HCT116 (cell line): ENCODE data around the gene PCTP. TPM values are rescaled to one million over a fixed set of nuclear protein-coding genes. Genes with fewer than 3 reads are reported as not detected.

ENCODE experiments used
- ATAC-seq: fragments of 200-7000 bp; cut with Tn5 transposase; 2 replicates; pipeline ENCODE4 v1.9.1; 2020; ENCODE audit warnings: mild to moderate bottlenecking, moderate library complexity
- BruUV-seq: library from RNA; stranded (reverse); fragments of 400-500 nt; replicated peaks from 2 replicates; lab custom pipeline; 2021; lab: Mats Ljungman, UMichigan
- CTCF ChIA-PET: fragments of 300-600 bp; sonication (Branson Sonifier 250); formaldehyde crosslinking; loops from one replicate; lab custom pipeline; 2021; ENCODE audit warnings: antibody characterized with exemption; lab: Charles Lee
- POLR2A ChIA-PET: fragments of 300-600, 350-600 bp; sonication (Branson Sonifier 250); formaldehyde crosslinking; loops from one replicate; lab custom pipeline; 2021; ENCODE audit warnings: antibody characterized with exemption; lab: Charles Lee
- RAD21 ChIA-PET, 2 experiments: fragments of 300-600 bp; sonication (Branson Sonifier 250); formaldehyde crosslinking; loops; one replicate each; lab custom pipeline; 2023; ENCODE audit warnings: low total read pairs in 2 of 2; ENCODE audit not compliant: uncharacterized antibody in 2 of 2, unreplicated experiment in 2 of 2, low non-redundant PET in 1 of 2; lab: Charles Lee
- DNase-seq: peaks from one replicate; pipeline ENCODE4 v3.0.0-alpha.2; 2010; ENCODE audit warnings: low read depth, low spot score
- H2AFZ ChIP-seq: fragments of 200-600 bp; shearing (Covaris generic), sonication (generic); 2 replicates; pipeline ENCODE4 v1.6.1; 2017; ENCODE audit warnings: low read depth, mixed run types, mixed read lengths, antibody characterized with exemption, low read length; ENCODE audit not compliant: poor library complexity, severe bottlenecking
- H3K27ac ChIP-seq: 2 replicates; pipeline ENCODE4 v1.5.1; 2012; ENCODE audit warnings: low read depth, low read length
- H3K27me3 ChIP-seq: fragments of 200-600 bp; sonication (generic); 2 replicates; pipeline ENCODE4 v1.6.1; 2016; ENCODE audit warnings: mixed run types, low read length, mixed read lengths; ENCODE audit not compliant: insufficient read depth
- H3K36me3 ChIP-seq, 2 experiments: fragments of 200-500 bp in 1 of 2; fragments of 200-600 bp in 1 of 2; sonication (Bioruptor generic) in 1 of 2; sonication (generic) in 1 of 2; 2 replicates each; pipeline versions ENCODE4 v1.5.1 to v1.6.1; 2014 to 2016; ENCODE audit warnings: low read length in 2 of 2, inconsistent platforms in 1 of 2, mixed read lengths in 1 of 2, mixed run types in 1 of 2; ENCODE audit not compliant: insufficient read depth in 2 of 2, control insufficient read depth in 1 of 2
- H3K4me1 ChIP-seq, 2 experiments: fragments of 200-600 bp in 1 of 2; sonication (generic) in 1 of 2; 2 replicates each; pipeline versions ENCODE4 v1.5.1 to v1.6.1; 2012 to 2017; ENCODE audit warnings: low read length in 2 of 2, inconsistent platforms in 1 of 2, mild to moderate bottlenecking in 1 of 2, mixed read lengths in 1 of 2, mixed run types in 1 of 2, moderate library complexity in 1 of 2; ENCODE audit not compliant: insufficient read depth in 2 of 2, control insufficient read depth in 1 of 2
- H3K4me2 ChIP-seq: fragments of 200-600 bp; sonication (generic); 2 replicates; pipeline ENCODE4 v1.6.1; 2017; ENCODE audit warnings: mixed run types, low read length, mixed read lengths
- H3K4me3 ChIP-seq, 2 experiments: fragments of 200-600 bp in 1 of 2; sonication (generic) in 1 of 2; replicated peaks in 1 of 2; 2 replicates each; pipeline ENCODE4 v1.5.1; 2011 to 2016; ENCODE audit warnings: low read length in 2 of 2, control low read depth in 1 of 2, low read depth in 1 of 2, mild to moderate bottlenecking in 1 of 2, mixed read lengths in 1 of 2, mixed run types in 1 of 2
- H3K79me2 ChIP-seq: fragments of 200-600 bp; sonication (generic); 2 replicates; pipeline ENCODE4 v1.6.1; 2017; ENCODE audit warnings: mild to moderate bottlenecking, mixed run types, low read length, moderate library complexity, mixed read lengths; ENCODE audit not compliant: insufficient read depth
- H3K9ac ChIP-seq: fragments of 200-600 bp; sonication (generic); 2 replicates; pipeline ENCODE4 v1.6.1; 2016; ENCODE audit warnings: low read length, mixed read lengths
- H3K9me2 ChIP-seq: fragments of 200-600 bp; sonication (generic), shearing (Covaris generic); 2 replicates; pipeline ENCODE4 v1.6.1; 2017; ENCODE audit warnings: mixed run types, mild to moderate bottlenecking, moderate library complexity; ENCODE audit not compliant: insufficient read depth
- H3K9me3 ChIP-seq, 2 experiments: fragments of 200-500 bp in 1 of 2; fragments of 200-600 bp in 1 of 2; sonication (Bioruptor generic) in 1 of 2; sonication (generic) in 1 of 2; 2 replicates each; pipeline ENCODE4 v1.6.1; 2014 to 2017; ENCODE audit warnings: low read length in 2 of 2, mixed read lengths in 2 of 2, inconsistent platforms in 1 of 2, low read depth in 1 of 2, mild to moderate bottlenecking in 1 of 2, mixed run types in 1 of 2, moderate library complexity in 1 of 2; ENCODE audit not compliant: control insufficient read depth in 1 of 2, insufficient read depth in 1 of 2
- H4K20me1 ChIP-seq: fragments of 200-600 bp; sonication (generic), shearing (Covaris generic); 2 replicates; pipeline ENCODE4 v1.6.1; 2017; ENCODE audit warnings: mixed run types, mild to moderate bottlenecking, moderate library complexity; ENCODE audit not compliant: insufficient read depth
- CBX3 ChIP-seq: IDR thresholded peaks from 2 replicates; pipeline ENCODE4 v1.6.1; 2012; ENCODE audit warnings: low read depth
- CTCF ChIP-seq, 3 experiments: fragments of 200-600 bp in 1 of 3; sonication (generic) in 1 of 3; IDR thresholded peaks in 2 of 3; conservative IDR thresholded peaks in 1 of 3; 2 replicates each; pipeline ENCODE4 v1.5.1; 2012 to 2017; ENCODE audit warnings: low read depth in 2 of 3, low read length in 2 of 3, antibody characterized with exemption in 1 of 3, borderline replicate concordance in 1 of 3, control low read depth in 1 of 3, mild to moderate bottlenecking in 1 of 3, mixed read lengths in 1 of 3, mixed run types in 1 of 3, moderate library complexity in 1 of 3; ENCODE audit not compliant: insufficient read depth in 1 of 3
- ELF1 ChIP-seq: IDR thresholded peaks from 2 replicates; pipeline ENCODE4 v1.6.1; 2012; ENCODE audit warnings: low read depth, borderline replicate concordance
- RAD21 ChIP-seq: IDR thresholded peaks from 2 replicates; pipeline ENCODE4 v1.6.1; 2012; ENCODE audit warnings: low read depth, mild to moderate bottlenecking
- REST ChIP-seq: IDR thresholded peaks from 2 replicates; pipeline ENCODE4 v1.6.1; 2012; ENCODE audit warnings: low read depth
- SIN3A ChIP-seq: IDR thresholded peaks from 2 replicates; pipeline ENCODE4 v1.6.1; 2012; ENCODE audit warnings: low read depth
- ZFX ChIP-seq: fragments of 450-650 bp; IDR thresholded peaks from 2 replicates; pipeline ENCODE4 v1.6.1; 2017
- ZNF274 ChIP-seq: fragments of 200-500 bp; sonication (Bioruptor generic); IDR thresholded peaks from 2 replicates; pipeline ENCODE4 v1.6.1; 2014; ENCODE audit warnings: mild to moderate bottlenecking, low read depth, low read length, inconsistent platforms
- intact Hi-C: fragments of 100-400 bp; cut with micrococcal nuclease; formaldehyde crosslinking; loops from 2 replicates; pipeline ENCODE4 v1.10.0; 2022
- total RNA-seq: library from RNA; stranded (reverse); gene quantifications from one replicate; pipeline ENCODE4 v1.2.1, GENCODE V29; 2021; ENCODE audit not compliant: unreplicated experiment

Gene PCTP
- total RNA-seq, 1 experiment from 2014 or later, result 16.3 TPM

GRCh38 chr17:55743103-55743679 is 7.7 kb upstream of the PCTP start (continued):
- TF ChIP-seq CTCF (IDR thresholded peaks at IDR 0.05 in 2 of 3, conservative IDR thresholded peaks at IDR 0.05 in 1 of 3; ENCODE audit: borderline replicate concordance in 1 of 3, insufficient read depth in 1 of 3, low read depth in 2 of 3, low read length in 2 of 3) (no peak), ELF1 (no peak)

GRCh38 chr17:55745258-55745657 is 5.6 kb upstream of the PCTP start:
- BruUV-seq, result no TSS peak
- Histone ChIP-seq H2AFZ (no peak overlapping the region), H4K20me1 (no peaks in the 10 kb centered on the region), H3K4me3 (no peak overlapping the region), H3K9ac (no peak overlapping the region), H3K27me3 (no peaks in the 10 kb centered on the region), H3K9me3 (no peaks in the 10 kb centered on the region), H3K79me2 (no peaks in the 10 kb centered on the region), H3K4me1 (peaks cover 10 to 17% of the 10 kb centered on the region in 2 experiments; a peak in 3 of 4 replicates), H3K4me2 (no peak overlapping the region), H3K27ac (no peak overlapping the region), H3K9me2 (no peaks in the 10 kb centered on the region), H3K36me3 (no peaks in the 10 kb centered on the region)
- CTCF ChIA-PET, result interaction anchor here (1.7 kb wide), 1 partner anchor 10 kb away, joined by 6 read pairs; no protein-coding TSS in a partner anchor
- intact Hi-C loops, result no loop called here
- ATAC-seq (no peak), DNase-seq (no peak)
- RAD21 ChIA-PET, result no interaction called here
- POLR2A ChIA-PET, result no interaction called here
- no peak for TF ChIP-seq ZNF274
- no peak for TF ChIP-seq RAD21
- TF ChIP-seq SIN3A, result no peak
- no peak for TF ChIP-seq REST
- TF ChIP-seq CBX3, result no peak
- TF ChIP-seq ZFX, result no peak
